Fibroblast of skin of left quadriceps (primary cell): ENCODE results near the gene ERCC6L2.

Experiments used
- DNase-seq, 2 experiments: peaks; one replicate each; pipeline ENCODE4 v3.0.0-alpha.2; 2013; ENCODE audit warnings: low read depth in 2 of 2

Gene ERCC6L2

DNA sequence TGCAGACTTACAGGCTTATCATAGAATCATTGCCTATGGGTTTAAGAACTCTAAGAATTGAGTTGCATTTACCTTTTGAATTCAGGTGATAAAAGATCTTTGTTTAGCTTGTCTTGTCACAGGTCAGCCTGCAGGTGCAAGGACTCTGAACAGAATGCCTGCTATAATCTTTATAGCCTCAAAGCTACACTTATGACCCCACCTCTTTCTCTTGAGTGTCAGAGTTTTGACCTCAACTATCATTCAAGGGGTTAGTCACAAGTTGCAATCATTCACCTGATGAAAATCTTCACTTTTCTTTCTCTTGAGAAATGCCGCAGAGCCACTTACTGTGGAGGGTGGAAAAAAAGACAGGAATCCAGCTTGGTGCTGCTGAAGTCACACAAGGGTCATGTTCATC lies 49.5 kb downstream of the ERCC6L2 start:
- DNase-seq = no peak

DNA sequence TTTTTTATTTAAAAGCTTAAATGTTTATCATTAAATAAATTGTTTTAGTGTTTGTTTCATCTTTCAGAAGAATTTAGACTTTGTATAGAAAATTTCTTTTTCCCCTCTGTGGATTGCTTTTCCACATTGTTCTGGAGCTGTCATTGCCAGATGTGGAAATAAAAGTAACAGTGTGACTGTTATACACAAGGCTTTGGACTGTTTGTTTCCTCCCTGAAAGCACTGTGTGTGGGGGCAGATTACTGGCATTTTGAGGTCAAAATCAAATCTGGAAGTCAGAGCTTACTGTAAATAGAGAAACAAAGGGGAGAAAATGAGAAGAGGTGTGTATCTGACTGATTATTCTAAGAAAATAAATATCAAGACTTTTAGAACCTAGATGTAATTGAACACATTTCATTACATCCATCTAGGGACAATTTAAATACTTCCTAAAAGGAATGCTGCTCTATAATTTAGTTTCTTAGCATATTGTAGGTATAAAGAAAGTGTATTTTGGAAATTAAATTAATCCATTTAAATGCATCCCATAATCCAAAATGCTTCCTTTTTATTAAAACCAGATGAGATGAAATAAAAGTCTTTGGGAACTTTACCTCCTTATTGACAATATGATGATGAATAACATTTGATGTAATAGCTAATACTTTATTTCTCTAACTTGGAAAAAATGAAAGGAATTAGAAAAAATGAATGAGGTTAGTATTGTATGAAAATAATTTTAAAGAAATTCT lies 51.9 kb downstream of the ERCC6L2 start:
- no peak for DNase-seq

DNA sequence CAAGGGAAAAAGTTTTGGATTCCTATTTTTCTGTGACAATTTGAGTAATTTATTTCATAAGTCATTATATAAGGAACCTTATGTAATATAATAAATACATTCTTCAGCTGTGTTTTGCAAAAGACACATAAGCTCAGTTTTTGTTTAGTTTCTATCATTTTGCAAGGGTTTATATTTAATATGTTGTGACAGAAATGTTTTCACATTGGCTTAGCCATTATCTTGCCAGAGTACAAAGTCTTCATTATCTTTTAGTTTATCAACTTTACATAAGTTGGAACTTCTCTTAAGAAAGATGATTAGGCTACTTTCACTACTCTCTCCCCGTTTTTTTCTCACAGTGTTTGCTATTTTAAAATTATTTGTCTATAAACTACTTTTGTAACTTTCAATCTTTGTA lies 54.8 kb downstream of the ERCC6L2 start:
- no peak for DNase-seq

DNA sequence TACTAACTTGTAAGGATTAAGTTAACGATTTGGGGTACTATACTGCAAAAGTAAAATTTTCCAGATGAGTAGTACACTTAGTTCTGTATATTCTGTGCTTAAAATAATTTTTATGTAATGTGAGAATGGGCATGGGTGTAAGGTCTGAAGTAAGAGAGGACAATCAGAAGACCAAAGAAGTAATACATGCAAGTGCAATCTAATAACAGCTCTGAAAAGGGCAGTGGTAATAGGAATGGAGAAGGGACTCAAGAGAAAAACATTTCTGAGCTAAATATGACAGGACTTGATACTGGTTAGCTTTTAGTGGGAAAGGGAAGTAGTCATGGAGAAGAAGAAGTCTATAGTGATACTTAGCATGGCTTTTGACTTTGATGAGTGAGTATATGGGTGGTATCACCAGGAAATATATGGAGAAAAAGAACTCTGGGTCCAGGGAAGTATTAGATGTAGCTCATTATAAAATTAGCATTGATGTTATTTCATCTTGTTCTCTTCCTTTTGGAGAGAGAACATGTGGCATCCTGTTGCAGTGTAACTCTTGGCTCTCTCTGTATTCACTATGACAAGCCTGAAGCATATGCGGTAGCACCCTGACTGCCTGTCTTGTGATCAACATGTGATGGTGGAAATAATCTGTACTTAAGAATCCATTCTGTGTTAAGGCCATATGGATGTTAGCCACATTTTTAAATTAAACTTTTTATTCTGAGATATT lies 60.5 kb downstream of the ERCC6L2 start:
- DNase-seq = no peak

- no peak for DNase-seq
Measured at GRCh38 chr9:95936579-95937075, 61.1 kb downstream of the ERCC6L2 start.

DNA sequence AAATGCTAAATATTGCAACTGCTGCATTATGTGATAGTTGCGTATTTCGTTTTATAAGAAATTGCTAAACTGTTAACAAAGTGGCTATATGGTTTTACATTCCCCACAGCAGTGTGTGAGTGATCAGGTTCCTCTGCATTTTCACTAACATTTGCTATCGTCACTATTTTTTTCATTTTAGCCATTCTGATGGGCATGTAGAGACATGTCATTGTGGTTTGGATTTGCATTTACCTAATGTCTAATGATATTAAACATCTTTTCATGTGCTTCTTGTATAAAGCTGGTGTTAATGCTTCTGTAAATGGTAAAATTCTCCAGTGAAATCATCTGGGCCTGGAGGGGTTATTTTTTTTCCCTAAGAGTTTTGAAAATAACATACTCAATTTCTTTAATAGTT lies 61.6 kb downstream of the ERCC6L2 start:
- no peak for DNase-seq

DNA sequence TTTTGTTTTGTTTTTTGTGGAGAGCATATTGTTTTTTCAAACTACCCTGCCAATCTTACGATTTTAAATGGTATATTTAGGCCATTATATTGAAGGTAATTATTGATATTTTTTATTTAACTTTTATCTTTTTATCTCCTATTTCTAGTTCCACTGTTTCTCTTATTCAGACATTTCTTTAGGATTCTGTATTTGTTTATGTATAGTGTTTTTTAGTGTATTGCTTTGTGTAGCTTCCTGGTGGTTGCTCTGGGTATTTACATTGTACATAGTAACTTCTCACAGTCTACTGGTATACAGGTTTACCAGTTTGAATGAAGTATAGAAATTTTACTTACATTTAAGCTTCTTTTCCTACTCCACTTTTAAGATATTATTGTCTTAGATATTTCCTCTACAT lies 63.2 kb downstream of the ERCC6L2 start:
- DNase-seq = no peak

DNA sequence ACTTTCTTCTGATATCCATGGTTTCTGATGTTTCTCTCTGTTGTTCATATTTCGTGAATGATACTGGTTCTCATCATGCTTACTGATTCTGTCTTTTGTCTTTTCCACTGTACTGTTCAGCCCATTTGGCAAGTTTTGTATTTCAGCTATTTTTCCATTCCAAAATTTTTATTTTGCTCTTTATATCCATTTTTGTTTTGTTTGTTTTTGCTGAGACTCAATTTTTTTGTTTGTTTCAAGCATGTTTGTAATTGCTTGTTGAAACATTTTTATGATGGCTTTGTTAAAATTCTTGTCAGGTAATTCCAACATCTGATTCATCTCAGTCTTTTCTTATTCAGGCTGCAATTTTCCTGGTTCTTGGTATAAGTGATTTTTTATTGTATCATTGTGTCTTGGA lies 64.0 kb downstream of the ERCC6L2 start:
- DNase-seq = no peak

DNA sequence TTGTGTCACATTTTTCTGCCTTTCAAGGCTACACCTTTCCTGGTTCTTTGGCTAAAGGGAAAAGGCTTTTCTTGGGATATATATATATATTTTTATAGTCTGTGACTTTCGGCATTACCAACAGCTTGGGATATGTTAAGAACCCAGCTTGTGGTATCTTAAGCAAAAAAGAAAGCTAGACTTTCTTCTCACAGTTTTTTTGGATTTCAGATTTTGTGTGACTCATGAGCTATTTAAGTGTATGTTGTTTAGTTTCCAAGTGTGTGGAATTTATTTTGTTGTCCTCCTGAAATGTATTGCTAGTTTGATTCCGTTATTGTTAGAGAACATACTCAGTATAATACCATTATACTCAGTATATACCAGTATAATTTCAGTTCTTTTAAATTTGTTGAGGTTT lies 64.8 kb downstream of the ERCC6L2 start:
- DNase-seq = no peak

GRCh38 chr9:95942016-95942415 lies 66.5 kb downstream of the ERCC6L2 start:
- DNase-seq = no peak

DNA sequence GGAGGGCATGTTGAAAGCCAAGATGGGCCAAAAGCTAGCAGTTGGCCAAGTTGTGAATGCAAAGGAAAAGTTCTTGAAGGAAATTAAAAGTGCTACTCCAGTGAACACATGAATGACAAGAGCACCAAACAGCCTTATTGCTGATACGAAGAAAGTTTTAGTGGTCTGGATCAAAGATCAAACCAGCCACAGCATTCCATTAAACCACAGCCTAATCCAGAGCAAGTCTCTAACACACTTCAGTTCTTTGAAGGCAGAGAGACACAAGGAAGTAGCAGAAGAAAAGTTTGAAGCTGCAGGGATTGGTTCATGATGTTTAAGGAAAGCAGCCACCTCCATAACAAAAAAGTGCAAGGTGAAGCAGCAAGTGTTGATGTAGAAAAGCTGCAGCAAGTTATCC lies 71.6 kb downstream of the ERCC6L2 start:
- DNase-seq = no peak

DNA sequence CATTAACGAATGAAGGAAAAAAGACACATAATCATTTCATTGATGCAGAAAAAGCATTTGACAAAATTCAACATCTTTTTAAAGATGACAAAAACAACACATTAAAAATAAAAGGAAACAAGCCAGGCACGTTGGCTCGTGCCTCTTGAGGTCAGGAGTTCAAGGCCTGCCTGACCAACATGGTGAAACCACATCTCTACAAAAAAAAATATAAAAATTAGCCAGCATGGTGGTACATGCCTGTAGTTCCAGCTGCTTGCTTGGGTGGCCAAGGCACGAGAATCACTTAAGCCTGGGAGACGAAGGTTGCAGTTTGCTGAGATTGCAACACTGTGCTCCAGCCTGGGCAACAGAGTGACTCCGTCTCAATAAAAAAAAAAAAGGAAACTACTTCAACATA lies 77.0 kb downstream of the ERCC6L2 start:
- DNase-seq = no peak

DNA sequence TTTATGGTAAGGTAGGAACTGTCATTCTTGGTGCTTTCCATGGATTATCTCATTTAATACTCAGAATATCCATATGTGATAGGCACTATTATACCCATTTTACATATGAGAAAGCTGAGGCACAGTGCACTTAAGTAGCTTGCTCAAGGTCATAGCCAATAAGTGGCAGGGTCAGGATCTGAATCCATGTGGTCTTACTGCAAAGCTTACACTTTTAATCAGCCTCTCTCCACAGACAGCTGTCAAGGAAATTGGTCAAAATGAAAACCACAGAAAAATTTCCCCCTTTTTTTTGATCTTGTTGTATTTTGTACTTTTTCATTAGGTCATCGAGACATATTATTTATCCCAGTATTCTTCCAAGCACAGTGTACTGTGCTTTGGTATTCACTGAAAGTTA lies 78.5 kb downstream of the ERCC6L2 start:
- DNase-seq = no peak

- DNase-seq = no peak
Measured at GRCh38 chr9:95954940-95955339, 79.4 kb downstream of the ERCC6L2 start.

DNA sequence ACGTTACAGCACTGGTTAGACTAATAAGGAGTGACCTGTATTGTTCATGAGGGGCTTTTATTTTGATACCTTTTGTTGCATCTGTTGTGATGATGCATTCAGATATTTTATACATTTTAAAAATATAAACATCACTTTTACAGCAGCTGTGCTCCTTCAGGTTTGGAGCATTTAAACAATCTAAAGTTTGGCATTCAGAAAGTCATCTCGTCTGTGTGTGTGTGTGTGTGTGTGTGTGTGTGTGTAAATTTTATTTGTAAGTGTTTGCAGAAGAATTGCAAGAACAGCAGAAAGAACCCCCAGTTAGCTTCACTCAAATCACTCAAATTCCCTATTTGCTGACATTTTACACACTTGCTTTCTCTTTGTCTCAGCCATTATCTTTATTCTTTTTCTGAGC lies 87.4 kb downstream of the ERCC6L2 start:
- DNase-seq = no peak

GRCh38 chr9:95963659-95964058 lies 88.2 kb downstream of the ERCC6L2 start:
- DNase-seq = no peak

- DNase-seq = no peak
Measured at GRCh38 chr9:95966306-95966705, 90.8 kb downstream of the ERCC6L2 start.

- no peak for DNase-seq
Measured at GRCh38 chr9:95970317-95970716, 94.8 kb downstream of the ERCC6L2 start.

DNA sequence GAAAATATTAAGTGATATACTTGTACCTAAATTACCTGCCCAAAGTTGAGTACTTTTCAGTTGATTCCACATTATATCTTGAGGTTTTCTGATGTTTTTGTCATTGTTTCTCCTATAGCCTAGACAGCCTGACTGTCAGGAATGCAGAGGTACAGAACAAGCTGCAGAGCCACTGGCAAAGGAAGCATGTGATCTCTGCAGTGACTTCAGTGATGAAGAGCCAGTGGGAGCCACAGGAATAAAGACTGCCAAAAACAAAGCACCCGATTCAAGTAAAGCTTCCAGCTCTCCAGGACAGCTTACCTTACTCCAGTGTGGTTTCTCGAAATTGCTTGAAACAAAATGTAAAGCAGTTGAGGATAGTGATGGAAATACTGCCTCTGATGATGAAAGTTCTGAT lies 96.3 kb downstream of the ERCC6L2 start:
- DNase-seq = no peak

DNA sequence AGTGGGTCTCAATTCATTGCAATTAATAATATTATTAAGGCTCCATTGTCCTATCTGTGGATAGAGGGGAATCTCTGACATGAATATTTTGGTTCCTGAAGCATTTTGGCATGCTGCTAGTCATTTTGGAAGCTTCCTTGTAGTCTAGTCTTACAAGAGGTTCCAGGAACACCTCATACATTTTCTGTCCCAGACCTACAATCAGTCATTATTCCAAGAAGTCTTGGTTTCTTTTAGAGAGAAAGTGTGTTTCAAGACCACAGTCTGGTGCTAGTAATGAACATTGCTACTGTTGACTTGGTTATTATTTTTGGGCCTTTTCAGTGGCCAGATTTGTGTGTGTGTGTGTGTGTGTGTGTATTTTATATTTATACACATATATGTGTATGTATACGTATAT lies 98.9 kb downstream of the ERCC6L2 start:
- no peak for DNase-seq

DNA sequence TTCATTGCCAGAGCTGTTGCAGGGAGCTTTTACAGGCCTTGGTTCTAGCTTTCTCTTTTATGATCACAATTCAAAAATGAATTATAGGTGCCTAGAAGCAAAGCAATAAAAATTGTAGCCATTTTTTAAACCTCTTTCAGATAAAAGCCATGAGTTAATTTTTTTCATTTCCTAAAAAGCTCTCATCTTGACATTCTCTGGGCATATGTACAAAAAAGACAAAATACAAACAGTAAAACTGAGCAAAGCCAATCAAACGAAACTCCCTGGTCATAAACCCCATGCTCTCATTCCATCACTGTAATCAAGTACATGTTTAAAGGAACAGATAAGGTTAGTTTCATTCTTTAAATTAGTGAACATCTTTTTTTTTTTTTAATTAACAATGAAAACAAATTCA lies 101.9 kb downstream of the ERCC6L2 start:
- DNase-seq = no peak

GRCh38 chr9:95978106-95978505 lies 102.6 kb downstream of the ERCC6L2 start:
- no peak for DNase-seq

DNA sequence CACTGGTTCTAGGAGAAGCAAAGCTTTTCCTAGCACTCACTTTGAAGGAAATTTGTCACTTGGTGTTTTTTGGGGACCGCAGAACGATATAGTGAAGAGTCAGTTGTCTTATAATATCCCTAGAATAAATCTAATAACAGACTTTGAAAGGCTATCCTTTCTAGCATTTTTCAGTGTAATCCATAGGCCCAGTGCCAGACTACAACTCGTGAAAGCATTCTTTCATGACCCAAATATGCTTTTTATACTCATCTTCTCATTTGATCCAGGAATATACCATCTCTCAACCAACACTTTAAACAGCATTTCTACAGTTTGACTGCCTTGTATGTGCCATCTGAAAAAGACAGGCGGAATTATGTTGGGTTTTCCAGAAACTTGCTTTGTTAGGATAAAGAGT lies 104.0 kb downstream of the ERCC6L2 start:
- DNase-seq = no peak
